HG03064 (cell line): Measurements from ENCODE around the gene SLC35D2.
"Not testable (repeated sequence)": the region's sequence is repeated elsewhere in the genome, so short reads cannot be mapped to it uniquely, and the experiment has no call there.

Experiments used
- ATAC-seq: cut with Tn5 transposase; IDR thresholded peaks from one replicate; pipeline ENCODE4 v1.9.1; 2021; ENCODE audit warnings: low read depth; ENCODE audit not compliant: unreplicated experiment

SLC35D2 gene

DNA sequence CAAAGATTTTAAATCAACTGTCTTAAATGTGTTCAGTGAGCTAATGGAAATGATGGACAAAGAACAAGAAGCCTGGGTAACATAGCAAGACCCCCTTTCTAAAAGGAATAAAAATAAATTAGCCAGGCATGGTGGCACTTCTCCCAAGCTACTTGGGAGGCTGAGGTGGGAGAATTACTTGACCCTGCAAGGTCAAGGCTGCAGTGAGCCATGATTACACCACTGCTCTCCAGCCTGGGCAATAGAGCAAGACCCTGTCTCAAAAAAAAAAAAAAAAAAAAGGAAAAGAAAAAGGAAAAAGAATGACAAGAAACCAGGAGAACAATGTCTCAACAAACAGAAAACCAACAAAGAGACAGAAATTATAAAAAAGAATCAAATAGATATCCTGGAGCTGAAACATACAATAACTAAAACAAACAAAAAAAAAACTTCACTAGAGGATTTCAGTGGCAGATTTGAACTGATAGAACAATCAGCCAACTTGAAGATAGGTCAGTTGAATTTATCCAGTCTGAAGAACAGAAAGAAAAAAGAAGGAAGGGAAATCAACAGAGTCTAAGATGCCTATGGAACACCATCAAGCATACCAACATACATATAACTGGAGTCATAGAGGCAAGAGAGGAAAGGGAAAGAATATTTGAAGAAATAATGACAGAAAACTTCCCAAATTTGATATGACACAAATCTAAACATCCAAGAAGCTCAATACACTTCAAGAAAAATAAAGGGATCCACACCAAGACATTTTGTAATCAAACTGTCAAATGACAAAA lies 16.8 kb upstream of the SLC35D2 start:
- ATAC-seq, result no peak

DNA sequence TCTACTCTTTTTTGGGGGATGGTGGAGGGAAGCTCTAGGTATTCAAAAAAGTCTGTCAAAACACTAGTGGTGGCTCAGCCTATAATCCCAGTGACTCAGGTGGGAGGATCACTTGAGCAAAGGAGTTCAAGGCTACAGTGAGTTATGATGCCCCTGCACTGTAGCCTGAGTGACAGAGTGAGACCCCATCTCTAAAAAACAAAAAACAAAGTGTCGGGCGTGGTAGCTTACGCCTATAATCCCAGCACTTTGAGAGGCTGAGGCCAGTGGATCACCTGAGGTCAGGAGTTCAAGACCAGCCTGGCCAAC lies 15.8 kb upstream of the SLC35D2 start:
- no peak for ATAC-seq

DNA sequence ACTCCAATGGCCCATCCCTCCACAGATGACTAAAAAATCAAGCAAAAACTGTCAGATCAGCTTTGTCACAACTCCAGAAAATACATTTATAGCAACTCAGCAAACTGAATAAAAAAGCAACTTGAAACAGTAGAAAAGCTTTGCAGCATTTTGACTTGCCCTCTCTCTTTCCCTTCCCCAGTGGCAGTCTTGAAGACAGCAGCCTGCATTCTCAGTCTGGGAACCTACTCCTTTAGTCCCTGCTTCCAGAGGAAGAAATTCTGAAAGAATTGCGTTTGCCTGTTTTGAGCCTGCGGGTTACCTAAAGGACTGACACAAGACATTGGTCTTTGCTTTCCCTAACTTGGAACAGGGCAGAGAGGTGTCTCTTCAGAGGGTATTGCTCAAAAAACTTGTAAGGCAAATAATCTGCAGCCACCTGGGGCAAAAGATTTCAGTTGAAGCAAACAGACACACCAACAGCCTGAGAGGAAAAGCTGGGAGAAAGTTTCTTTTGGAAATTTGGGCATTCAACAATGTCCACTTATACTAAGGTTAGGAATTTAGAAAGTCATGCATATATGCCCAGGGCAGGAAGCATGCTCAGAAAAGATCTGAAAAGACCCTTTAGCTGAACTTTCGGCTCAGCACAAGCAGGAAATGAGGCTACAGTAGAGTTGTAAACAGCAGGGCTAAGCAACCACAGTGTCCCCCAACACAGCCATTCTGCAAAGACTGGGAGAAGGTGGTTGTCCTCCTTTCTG lies 15.2 kb upstream of the SLC35D2 start:
- no peak for ATAC-seq

DNA sequence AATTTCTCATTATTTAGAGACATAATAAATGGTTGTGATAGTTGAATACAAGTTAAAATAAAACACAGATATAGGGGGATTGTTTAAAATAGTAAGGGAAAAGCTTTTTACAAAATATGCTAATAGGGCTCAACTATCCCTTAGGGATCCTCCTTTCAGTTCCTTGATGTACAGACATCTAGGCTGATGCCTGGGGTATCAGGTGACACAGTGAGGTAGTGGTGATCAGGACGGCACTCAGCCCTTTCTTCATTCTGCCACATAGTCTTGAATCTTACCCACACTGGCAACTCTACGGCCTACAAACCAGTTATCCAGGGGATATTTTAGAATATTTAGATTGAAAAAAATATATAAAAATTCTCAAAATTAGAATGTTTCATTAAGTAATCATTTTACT lies 12.5 kb upstream of the SLC35D2 start:
- ATAC-seq, result no peak

DNA sequence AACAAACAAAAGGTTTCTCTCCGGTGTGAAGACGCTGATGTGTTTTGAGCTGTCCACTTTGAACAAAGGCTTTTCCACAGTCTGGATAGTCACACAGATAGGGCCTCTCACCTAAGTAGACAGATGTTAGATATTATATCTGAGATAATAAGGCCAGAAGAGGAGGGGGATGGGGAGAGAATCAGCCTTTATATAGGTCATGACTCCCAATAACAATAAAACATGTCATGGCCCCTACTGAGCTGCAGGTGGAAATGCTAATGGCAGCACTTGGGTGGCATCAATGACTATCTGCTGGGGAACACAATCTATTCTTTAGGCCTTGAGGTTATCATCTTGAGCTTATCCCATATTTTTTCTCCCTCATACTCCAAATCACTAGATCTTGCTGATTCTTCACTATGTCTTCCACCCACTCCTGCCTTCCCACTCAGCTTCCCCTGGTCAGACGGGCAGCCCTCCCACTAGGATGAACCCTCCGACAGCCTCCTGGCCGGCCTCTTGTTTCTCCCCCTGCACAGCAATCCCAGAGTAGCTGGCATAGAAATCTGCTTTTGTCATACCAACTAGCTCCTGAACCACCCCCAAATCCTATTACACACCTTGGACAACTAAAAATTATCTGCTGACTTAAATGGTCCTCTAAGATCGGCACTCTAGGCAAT lies 11.5 kb upstream of the SLC35D2 start:
- ATAC-seq, result no peak

DNA sequence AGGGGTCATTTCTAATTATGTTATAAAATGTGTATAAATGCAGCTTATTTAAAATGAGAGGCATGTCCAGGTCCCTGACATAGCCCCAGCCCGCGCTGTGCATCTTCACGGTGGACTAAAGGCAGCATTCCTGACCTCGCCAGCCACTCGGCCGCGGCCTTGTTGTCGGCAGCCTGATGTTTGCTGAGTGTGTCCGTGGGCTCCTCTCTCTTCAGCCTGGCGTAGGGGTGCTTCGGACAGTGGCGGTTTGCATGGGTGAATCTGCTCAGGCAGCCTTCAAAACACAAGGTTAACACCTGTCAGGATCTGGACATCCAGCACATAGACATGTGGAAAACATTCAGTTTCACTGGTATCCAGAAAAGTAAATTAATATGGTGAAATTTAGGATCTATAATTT lies 8.8 kb upstream of the SLC35D2 start:
- no peak for ATAC-seq

DNA sequence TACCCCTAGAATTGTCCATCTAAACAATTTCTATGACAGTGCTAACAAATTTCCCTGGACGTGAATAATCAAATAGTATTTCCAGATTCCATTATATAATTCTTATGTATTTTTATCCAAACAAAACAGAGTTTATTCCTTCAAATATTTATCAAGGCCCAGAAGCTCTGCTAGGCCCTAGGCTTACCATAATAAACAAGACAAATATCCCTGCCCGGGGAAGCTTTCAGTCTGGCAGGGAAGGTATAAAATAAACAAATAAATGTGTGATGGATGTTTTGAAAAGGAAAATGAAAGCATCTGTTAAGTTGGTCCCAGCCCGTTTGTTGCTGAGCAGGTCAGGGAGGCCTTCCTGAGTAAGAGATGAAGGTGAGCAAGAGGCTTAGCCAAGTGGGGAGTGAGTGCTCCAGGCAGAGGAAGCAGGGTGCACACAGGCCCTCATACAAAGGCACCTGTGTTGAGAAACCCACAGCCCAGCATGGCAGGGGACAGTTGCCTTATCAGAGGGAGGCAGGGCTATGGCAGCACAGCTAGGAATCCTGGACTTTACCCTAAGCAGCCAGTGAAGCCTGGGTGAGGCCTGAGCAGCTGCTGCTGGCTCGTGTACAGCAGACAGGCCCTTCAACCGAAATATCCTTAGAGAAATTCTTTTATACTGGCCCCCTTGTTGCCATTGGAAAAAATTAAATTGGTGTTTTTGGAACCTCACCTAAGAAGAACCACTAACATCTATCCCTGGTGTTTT lies 7.7 kb upstream of the SLC35D2 start:
- ATAC-seq, result no peak

DNA sequence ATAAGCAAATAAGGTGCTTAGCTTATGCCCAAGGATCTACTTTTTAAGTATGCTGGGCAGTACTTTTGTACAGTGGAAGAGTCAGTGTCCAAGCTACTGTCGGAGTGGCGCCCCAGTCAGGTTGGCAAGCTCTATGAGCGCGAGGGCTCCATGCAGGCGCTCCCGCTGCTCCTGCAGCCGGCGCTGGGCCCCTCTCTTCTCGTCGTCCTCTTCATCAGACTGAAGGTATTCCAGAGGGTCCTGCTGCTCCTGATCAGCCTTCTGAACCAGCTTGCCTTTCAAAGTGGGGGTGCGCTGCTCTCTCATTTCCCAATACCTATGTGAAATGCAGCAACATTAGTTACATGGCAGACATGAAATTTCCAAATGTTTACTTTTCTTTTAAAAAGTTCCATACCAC lies 4.6 kb upstream of the SLC35D2 start:
- ATAC-seq, result no peak

DNA sequence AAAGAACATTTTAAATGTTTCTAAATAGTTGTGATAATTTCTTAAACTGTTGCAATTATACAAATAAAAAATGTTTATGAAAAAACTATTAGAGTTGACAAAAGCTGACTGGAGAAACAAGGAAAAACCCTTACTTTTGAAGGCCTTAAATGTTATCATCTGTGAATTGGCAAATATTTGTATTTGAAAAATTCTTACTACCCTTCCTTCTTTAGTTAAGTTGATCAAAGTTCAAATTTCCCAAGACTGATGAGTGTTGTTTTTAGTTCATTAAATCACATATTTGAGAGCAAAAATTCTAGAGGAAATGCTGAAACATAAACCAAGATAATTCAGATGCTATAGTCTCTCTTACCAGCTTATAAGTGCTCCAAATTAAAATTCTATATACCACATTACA lies 2.6 kb upstream of the SLC35D2 start:
- ATAC-seq, result no peak

DNA sequence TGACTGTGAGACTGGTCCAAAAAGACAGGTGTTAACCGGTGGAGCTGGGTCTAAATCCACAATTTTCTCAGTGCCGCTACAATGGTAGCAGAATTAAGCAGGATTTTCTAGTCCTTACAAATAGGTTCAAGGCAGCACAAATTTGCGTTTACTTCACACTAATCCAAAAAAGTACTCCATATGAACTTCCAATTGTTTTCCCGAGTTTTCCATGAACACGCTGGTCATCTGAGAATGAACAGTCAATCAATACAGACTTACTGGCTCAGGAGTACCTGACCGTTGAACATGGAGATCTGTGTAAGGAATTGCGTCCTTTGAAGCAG lies 709 bp downstream of the SLC35D2 start:
- ATAC-seq, result no peak

DNA sequence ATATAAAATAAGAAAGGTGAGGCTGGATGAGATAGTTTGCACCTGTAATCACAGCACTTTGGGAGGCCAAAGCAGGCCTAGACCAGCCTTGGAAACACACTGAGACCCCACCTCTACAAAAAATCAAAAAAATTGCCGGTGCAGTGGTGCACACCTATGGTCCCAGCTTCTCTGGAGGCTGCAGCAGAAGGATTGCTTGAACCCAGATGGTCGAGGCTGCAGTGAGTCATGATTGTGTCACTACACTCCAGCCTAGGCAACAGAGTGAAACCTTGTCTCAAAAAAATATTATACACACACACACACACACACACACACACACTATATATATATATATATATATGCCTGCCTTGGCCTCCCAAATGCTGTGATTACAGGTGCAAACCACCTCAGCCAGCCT lies 1.3 kb downstream of the SLC35D2 start:
- ATAC-seq, result no peak

DNA sequence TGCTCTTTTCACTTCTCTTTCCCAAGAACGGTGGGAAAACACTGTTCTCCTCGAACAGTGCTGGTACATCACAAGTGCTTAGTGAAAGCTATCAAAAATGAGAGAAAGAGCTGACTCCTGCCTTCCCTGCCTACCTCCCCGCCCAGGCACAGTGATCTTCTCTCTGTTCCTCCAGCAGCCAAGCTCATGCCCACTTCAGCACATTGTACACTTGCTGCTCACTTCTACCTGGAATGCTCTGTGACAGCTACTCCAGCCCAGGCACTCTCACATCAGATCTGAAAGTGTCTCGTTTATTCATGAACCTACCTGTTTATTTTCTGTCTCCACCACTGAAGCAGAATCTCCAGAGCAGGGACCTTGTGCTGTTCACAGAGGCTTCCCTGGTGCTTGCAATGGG lies 1.8 kb downstream of the SLC35D2 start:
- no peak for ATAC-seq

DNA sequence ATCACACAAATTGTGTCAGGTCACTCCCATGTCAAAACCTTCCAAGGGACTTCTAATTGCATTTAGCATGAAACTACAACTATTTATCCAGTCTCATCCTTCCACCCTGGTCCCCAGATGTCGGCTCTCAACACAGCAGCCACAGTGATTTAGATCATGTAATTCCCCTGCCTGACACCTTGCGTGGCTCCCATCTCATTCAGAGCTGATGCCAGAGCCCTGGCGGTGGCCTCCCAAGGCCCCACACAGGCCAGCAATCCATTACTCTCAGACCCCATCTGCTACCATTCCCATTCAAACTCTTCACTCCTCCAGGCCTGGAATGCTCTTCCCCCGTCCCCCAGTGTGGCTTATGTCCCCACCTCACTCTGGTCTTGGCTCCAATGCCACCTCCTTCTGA lies 2.4 kb downstream of the SLC35D2 start:
- no peak for ATAC-seq

DNA sequence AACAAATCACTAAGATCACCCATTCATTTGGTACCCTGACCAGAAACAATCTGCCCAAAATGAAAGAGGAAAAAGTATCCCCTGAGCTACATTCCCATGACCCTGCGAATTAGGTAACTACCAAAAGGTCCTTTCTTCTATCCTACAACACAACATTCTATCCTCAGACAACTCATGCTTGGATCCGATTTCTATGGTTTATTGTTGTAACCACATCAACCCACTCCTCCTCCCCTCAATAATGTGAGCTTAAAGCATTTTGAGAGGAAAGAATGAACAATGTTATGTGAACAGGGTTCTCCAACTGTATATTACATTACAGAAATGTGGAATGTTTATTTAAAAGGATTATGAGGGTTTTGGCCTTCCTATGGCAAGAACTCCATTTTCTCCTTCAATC lies 4.0 kb downstream of the SLC35D2 start:
- ATAC-seq, result no peak

DNA sequence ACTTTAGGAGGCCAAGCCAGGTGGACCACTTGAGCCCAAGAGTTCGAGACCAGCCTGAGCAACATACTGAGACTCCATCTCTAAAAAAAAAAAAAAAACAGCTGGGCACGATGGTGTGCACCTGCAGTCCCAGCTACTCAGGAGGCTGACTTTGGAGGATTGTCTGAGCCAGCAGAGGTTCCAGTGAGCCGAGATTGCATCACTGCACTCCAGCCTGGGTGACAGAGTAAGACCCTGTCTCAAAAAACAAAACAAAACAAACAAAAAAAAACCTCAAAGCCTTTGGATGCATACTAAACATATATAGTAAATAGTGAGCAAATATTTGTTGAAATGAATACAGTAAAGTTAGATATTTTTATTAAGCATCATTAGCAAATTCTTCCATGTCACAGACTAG lies 5.3 kb downstream of the SLC35D2 start:
- ATAC-seq, result no peak

DNA sequence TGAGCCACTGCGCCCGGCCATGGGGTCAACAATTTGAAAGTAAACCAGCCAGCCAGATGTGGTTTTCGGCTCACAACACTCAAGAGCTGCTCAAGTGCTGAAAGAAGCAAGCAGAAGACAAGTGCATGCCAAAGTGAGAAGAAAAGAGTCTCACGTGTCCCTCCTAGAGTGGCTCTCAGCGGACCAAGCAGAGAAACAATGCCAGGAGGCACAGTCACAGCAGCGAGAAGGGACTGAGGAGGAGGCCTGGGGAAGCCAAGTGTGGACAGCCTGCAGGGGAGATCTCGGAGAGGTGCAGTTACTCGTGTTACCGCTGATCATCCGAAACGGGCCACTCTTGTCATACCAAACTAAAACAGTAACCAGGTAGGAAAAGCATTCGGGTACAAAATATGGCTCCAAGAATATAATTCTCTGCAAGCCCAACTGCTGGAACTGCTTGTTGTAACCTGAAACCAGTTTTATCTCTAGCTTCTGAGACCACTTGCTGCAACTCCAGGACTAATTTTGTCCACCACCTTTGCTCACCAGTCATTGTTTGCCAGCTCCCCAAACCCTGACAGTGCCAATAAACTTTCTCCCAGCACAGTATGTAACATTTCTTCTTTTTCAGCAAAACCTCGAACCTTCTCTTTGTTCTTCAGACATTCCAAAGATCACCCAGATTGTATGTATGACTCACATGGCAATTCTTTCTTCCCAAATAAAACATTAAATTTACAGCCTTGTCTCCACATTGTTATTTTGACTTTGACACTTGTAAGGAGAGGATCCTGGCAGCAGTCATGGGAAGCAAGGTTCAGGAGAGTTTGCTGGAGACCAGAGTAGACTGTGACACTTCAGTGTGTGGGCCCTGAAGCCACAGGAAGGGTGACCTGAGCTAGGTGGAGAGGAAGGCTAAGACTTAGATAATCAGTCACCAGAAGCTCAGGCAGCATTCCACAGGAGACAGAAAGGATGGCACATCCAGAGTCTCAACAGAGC lies 6.3 kb downstream of the SLC35D2 start:
- no peak for ATAC-seq

DNA sequence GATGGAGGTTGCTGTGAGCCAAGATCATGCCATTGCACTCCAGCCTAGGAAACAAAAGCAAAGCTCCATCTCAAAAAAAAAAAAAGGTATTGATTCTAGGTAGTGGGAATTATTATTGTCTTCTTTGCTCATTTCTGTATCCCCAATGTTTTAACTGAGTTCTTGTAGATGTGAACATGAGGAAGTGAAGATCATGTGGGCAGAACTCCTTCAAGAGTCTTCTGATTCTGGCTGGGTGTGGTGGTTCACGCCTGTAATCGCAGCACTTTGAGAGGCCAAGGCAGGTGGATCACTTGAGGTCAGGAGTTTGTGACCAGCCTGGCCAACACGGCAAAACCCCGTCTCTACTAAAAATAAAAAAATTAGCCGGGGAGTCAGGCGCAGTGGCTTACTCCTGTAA lies 8.0 kb downstream of the SLC35D2 start:
- not testable (repeated sequence) for ATAC-seq

DNA sequence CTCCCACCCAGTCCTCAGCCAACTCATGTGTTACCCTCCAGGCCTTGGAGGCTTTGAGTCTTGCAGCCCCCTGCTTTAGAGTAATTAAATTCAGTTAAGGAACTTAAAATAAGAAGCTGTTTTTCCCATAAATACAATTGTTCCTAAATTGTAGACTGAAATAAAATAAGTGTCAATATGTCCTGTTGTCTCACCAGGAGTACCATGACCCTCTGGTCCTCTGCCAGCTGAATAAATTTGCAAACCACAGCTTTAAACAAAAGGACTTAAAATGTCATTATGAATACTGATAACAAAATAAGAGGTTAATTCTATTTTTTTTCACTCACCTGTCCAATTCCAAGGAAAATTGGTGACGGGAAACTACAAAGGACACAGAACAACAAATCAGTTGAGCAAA lies 15.6 kb downstream of the SLC35D2 start:
- no peak for ATAC-seq

DNA sequence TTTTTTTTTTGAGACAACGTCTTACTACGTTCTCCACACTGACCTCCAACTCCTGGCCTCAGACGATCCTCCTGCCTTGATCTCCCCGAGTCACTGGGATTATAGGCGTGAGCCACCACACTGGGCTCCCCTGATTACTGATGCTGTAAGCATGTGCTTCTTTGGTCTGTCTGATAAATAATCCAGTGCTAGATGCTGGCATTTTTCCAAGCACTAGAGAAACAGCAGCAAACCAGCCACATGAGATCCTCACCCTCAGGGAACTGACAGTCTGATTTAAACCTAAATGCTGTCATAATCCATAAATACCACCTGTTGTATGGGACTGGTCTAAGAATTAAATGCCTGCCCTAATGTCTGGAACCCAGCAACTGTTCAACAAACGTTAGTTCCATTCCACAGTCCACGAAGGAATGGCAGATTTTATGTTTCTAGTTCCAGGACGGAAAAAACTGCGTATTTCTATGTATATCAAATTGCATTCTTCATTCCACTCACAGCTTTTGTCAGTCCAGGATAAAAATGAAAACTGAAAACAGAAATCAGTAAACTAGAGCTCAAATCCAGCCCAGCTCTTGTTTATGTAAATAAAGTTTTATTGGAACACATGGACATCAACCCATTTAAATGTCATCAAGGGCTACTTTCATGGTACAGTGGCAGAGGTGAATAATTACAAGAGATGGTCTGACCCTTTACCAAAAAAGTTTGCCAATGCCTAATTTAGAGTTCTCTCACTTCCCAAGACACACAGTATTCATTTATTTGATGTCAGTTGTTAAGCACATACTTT lies 20.1 kb downstream of the SLC35D2 start:
- ATAC-seq, result no peak
